K562 treated with DMSO at 1 percent for 48 hours (cell line): Measurements from ENCODE around the gene PWWP2B. TPM values are rescaled to one million over a fixed set of nuclear protein-coding genes. Genes with fewer than 3 reads are reported as not detected.

ENCODE experiments used
- total RNA-seq: library from RNA; unstranded; fragments of 300-600 nt; gene quantifications from 2 replicates; pipeline ENCODE4 v1.2.3, GENCODE V29; 2022; ENCODE audit warnings: low replicate concordance; ENCODE audit errors: extremely low read depth

Gene PWWP2B
- total RNA-seq = not detected in 2 replicates

DNA sequence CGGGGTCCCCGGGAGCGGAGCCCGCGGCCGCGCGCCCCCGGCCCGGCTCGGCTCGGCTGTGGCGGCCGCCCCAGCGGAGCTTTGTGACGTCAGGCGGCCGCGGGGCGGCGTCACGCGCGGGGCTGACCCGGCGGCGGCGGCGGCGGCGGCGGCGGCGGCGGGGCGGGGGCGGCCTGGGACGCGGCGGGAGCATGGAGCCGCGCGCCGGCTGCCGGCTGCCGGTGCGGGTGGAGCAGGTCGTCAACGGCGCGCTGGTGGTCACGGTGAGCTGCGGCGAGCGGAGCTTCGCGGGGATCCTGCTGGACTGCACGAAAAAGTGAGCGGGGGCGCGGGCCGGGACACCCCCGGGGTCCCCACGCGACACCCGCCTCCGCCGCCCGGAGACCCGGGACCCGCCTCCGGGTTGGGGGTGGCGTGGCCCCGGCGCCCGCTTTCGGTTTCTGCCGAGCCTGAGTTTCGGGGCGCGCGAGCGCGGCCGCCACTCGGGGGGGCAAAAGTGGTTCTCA is at the start of gene PWWP2B:
PWWP2B (plus strand) TSS at position 165 of the 506 bp plus-strand sequence; CDS start at position 192, 27 bp downstream.

Other genes with a start within 250 kb of the PWWP2B start
- gene DPYSL4, start 210.3 kb upstream of the PWWP2B start, total RNA-seq = not detected in 2 replicates
- gene STK32C, start 89.2 kb upstream of the PWWP2B start, total RNA-seq = not detected in 2 replicates
- not detected in 2 replicates for gene LRRC27, start 65.0 kb upstream of the PWWP2B start, total RNA-seq
- gene INPP5A, start 140.6 kb downstream of the PWWP2B start, total RNA-seq = not detected in 2 replicates